OCI-LY7 (cell line): ENCODE data around the gene TPRG1. TPM values are rescaled to one million over a fixed set of nuclear protein-coding genes. Genes with fewer than 3 reads are reported as not detected.

Source experiments
- BruUV-seq: library from RNA; stranded (reverse); fragments of 400-500 nt; replicated peaks from 2 replicates; lab custom pipeline; 2021; lab: Mats Ljungman, UMichigan
- CTCF ChIA-PET: fragments of 300-600 bp; sonication (Branson Sonifier 250); formaldehyde crosslinking; loops from one replicate; lab custom pipeline; 2022; ENCODE audit warnings: antibody characterized with exemption; ENCODE audit not compliant: unreplicated experiment; lab: Charles Lee
- POLR2A ChIA-PET: fragments of 300-600 bp; sonication (Branson Sonifier 250); formaldehyde crosslinking; loops from one replicate; lab custom pipeline; 2022; ENCODE audit warnings: antibody characterized with exemption; lab: Charles Lee
- DNase-seq: peaks from one replicate; pipeline ENCODE4 v3.0.0-alpha.2; 2015; ENCODE audit warnings: low spot score
- H2AFZ ChIP-seq: fragments of 200-600 bp; sonication (generic), shearing (Covaris generic); 2 replicates; pipeline ENCODE4 v1.6.1; 2014; ENCODE audit warnings: mild to moderate bottlenecking, antibody characterized with exemption, low read length, moderate library complexity
- H3K27ac ChIP-seq: fragments of 200-600 bp; sonication (generic); 2 replicates; pipeline ENCODE4 v1.5.1; 2014; ENCODE audit warnings: mixed run types, low read depth, mild to moderate bottlenecking, moderate library complexity, low read length, inconsistent platforms; ENCODE audit not compliant: poor library complexity, severe bottlenecking
- H3K36me3 ChIP-seq: fragments of 200-600 bp; sonication (generic); 2 replicates; pipeline ENCODE4 v1.6.1; 2014; ENCODE audit warnings: mild to moderate bottlenecking, antibody characterized with exemption, low read length, moderate library complexity, mixed read lengths; ENCODE audit not compliant: insufficient read depth
- H3K4me1 ChIP-seq: fragments of 200-600 bp; sonication (generic); 2 replicates; pipeline ENCODE4 v1.5.1; 2014; ENCODE audit warnings: mild to moderate bottlenecking, low read length; ENCODE audit not compliant: insufficient read depth, poor library complexity, severe bottlenecking
- H3K4me2 ChIP-seq: fragments of 200-600 bp; sonication (generic); 2 replicates; pipeline ENCODE4 v1.6.1; 2014; ENCODE audit warnings: mild to moderate bottlenecking, low read length
- H3K4me3 ChIP-seq: fragments of 200-600 bp; sonication (generic); 2 replicates; pipeline ENCODE4 v1.5.1; 2014; ENCODE audit warnings: mild to moderate bottlenecking, low read depth, low read length; ENCODE audit not compliant: poor library complexity, severe bottlenecking
- H3K79me2 ChIP-seq: fragments of 200-600 bp; sonication (generic); 2 replicates; pipeline ENCODE4 v1.6.1; 2016; ENCODE audit warnings: low read depth, mild to moderate bottlenecking, low read length, moderate library complexity, mixed read lengths; ENCODE audit not compliant: insufficient read depth
- H3K9me2 ChIP-seq: fragments of 200-600 bp; sonication (generic); 2 replicates; pipeline ENCODE4 v1.6.1; 2016; ENCODE audit warnings: mild to moderate bottlenecking, low read length, mixed read lengths; ENCODE audit not compliant: insufficient read depth
- H3K9me3 ChIP-seq: fragments of 200-600 bp; sonication (generic); 2 replicates; pipeline ENCODE4 v1.6.1; 2014; ENCODE audit warnings: mild to moderate bottlenecking, mixed run types, low read length, mixed read lengths
- H4K20me1 ChIP-seq: fragments of 200-600 bp; sonication (generic); 2 replicates; pipeline ENCODE4 v1.6.1; 2014; ENCODE audit warnings: mild to moderate bottlenecking, antibody characterized with exemption, low read length, moderate library complexity, mixed read lengths; ENCODE audit not compliant: insufficient read depth
- CTCF ChIP-seq: fragments of 200-600 bp; sonication (generic); conservative IDR thresholded peaks from 2 replicates; pipeline ENCODE4 v1.5.1; 2014; ENCODE audit warnings: mild to moderate bottlenecking, antibody characterized with exemption, low read length, moderate library complexity, mixed read lengths
- EZH2phosphoT487 ChIP-seq: fragments of 200-600 bp; sonication (generic); IDR thresholded peaks from 2 replicates; pipeline ENCODE4 v1.6.1; 2018; ENCODE audit warnings: low read depth, borderline replicate concordance, mild to moderate bottlenecking, mixed run types, antibody characterized with exemption, low read length, moderate library complexity, mixed read lengths
- intact Hi-C: fragments of 100-400 bp; cut with micrococcal nuclease; formaldehyde crosslinking; loops from one replicate; pipeline ENCODE4 v1.10.0; 2022; ENCODE audit not compliant: unreplicated experiment
- total RNA-seq, 2 experiments: library from RNA; depleted of rRNA in 1 of 2; stranded (reverse); fragments of >200 nt in 1 of 2; shearing (Covaris generic) in 1 of 2; gene quantifications; 2 replicates each; pipeline ENCODE4 v1.2.3, GENCODE V29; 2014 to 2022

Gene TPRG1
- total RNA-seq, 2 experiments from 2014 or later, result 0.92 TPM; not detected in 1

- Histone ChIP-seq H3K79me2 (no peaks in the 10 kb centered on the region), H4K20me1 (no peaks in the 10 kb centered on the region), H2AFZ (no peak overlapping the region), H3K36me3 (no peaks in the 10 kb centered on the region), H3K27ac (no peak overlapping the region), H3K9me2 (no peaks in the 10 kb centered on the region), H3K4me3 (no peak overlapping the region), H3K9me3 (no peaks in the 10 kb centered on the region), H3K4me1 (no peaks in the 10 kb centered on the region), H3K4me2 (no peak overlapping the region)
- no TSS peak for BruUV-seq
- intact Hi-C loops, result no loop called here
- DNase-seq, result no peak
- CTCF ChIA-PET, result no interaction called here
- POLR2A ChIA-PET, result interaction anchor here (0.6 kb wide), 1 partner anchor 1624 kb away, joined by 4 read pairs; no protein-coding TSS in a partner anchor
- TF ChIP-seq CTCF (no peak), EZH2phosphoT487 (no peak)
Observed at GRCh38 chr3:189214651-189215050, 42.9 kb downstream of the TPRG1 start.

- H3K4me3 ChIP-seq, result no peak overlapping the region
- H2AFZ ChIP-seq, result no peak overlapping the region
- H4K20me1 ChIP-seq, result no peaks in the 10 kb centered on the region
- intact Hi-C loops, result no loop called here
- no peaks in the 10 kb centered on the region for H3K4me1 ChIP-seq
- ChIA-PET POLR2A (interaction anchor here (0.6 kb wide), 1 partner anchor 444 kb away, joined by 3 read pairs; no protein-coding TSS in a partner anchor), CTCF (no interaction called here)
- no peaks in the 10 kb centered on the region for H3K79me2 ChIP-seq
- no peaks in the 10 kb centered on the region for H3K9me3 ChIP-seq
- H3K27ac ChIP-seq, result no peak overlapping the region
- no peak for TF ChIP-seq CTCF
- no peak for TF ChIP-seq EZH2phosphoT487
- BruUV-seq, result no TSS peak
- DNase-seq, result no peak
- no peak overlapping the region for H3K4me2 ChIP-seq
- no peaks in the 10 kb centered on the region for H3K9me2 ChIP-seq
- H3K36me3 ChIP-seq, result no peaks in the 10 kb centered on the region
Observed at GRCh38 chr3:189222927-189223636, 51.3 kb downstream of the TPRG1 start.

GRCh38 chr3:189225431-189225830, 53.7 kb downstream of the TPRG1 start:
- H3K9me2 ChIP-seq, result no peaks in the 10 kb centered on the region
- no peaks in the 10 kb centered on the region for H3K9me3 ChIP-seq
- H3K79me2 ChIP-seq, result no peaks in the 10 kb centered on the region
- ChIA-PET CTCF (no interaction called here), POLR2A (no interaction called here)
- no peak overlapping the region for H3K4me3 ChIP-seq
- intact Hi-C loops, result no loop called here
- no peak overlapping the region for H3K27ac ChIP-seq
- no peak overlapping the region for H2AFZ ChIP-seq
- no peak overlapping the region for H3K4me2 ChIP-seq
- H3K4me1 ChIP-seq, result no peaks in the 10 kb centered on the region
- no peaks in the 10 kb centered on the region for H4K20me1 ChIP-seq
- no TSS peak for BruUV-seq
- no peaks in the 10 kb centered on the region for H3K36me3 ChIP-seq
- TF ChIP-seq EZH2phosphoT487 (no peak), CTCF (no peak)
- no peak for DNase-seq
